ENCODE measurements around the gene SLC43A1.
A peak's percentile ranks its signal among the peaks of the same experiment; 100 is the strongest.
"Not testable (repeated sequence)": the region's sequence is repeated elsewhere in the genome, so short reads cannot be mapped to it uniquely, and the experiment has no call there.

SLC43A1 gene

DNA sequence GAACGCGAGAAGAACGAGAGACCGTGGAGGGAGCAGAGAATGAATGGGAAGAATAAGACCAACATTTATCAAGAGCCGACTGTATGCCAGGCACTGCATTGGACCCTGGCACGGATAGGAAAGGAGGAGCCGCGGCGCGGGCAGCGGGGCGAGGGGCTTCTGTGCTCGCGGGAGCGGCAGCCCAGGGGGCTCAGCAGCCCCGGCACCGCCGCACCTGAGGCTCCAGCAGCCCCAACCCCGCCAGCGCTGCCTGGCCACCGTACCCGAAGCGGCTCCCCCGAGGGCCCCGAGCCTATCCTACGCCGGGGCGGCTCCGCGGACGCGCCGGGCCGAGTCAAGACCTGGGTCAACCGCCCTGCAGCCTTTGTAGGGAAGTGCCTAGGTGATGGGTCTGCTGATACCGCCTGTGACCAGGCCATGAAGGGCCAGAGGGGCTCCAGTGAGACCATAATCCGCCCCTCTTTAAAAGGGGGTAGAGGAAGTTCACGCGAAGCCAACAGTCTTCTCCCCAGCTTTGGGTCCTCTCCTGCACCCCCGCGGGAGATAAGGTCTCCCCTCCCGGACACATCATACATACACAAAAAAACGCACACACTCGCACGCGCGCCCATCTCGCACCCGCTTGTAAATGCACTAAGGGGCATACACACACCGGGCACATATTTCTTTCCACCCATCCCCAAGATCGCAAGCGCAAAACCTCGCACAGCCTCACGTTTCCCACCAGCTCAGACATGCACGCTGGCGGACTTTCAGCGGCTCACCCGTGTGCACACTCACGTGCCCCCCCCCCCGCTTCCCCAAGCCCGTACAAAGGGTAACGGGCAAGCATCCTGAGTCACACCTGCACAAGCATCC is 56.1 kb downstream of the SLC43A1 start:
- DNase-seq = peak; percentile 19

DNA sequence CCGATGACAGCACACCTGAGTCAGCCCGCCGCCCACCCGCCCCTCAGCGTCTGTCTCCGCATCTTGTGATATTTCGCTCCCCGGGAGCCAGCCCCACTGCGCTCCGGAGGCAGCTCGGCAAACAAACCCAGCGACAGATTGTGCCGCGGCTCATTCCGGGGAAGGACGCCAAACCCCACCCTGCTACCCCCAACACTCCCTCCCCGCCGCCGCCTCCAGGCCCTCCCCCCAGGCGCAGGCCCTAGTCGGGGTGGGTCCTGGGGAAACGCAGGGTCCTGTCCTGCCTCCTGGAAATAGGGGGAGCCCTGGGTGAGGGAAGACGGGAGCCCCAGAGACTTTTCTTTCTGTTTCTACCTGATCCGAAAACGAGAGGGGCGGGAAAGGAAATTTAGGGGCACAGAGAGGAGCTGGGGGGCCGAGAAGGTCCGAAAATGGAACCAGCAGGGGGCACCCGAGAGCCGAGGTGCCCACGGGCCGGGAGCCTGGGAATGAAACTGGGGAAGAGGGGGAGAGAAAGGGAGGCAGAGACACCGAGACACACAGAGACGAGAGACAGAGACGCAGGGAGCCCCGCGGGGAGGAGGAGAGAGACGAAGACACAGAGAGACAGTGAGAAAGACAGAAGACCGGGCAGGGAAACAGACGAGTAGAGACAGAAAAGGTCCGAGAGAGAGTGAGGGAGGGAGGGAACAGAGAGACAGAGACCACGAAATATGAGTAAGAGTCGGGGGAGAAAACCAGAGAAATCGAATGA is 56.9 kb downstream of the SLC43A1 start:
- DNase-seq = peak; percentile 39

DNA sequence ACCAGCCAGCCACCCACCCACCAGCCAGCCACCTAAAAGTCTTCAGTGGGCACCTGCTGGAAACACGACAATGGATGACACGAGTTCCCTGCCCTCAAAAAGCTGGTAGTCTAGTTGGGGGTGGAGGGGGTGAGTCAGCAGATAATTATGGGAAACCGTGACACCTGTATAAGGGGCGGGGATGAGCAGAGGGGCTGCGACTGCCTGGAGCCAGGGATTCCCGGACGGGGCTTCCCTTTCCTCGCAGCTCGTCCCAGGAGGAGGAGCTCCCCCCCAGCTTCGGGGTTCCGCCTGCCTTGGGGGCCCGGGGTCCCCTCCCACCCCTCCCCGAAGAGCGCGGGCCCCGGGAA is 57.5 kb downstream of the SLC43A1 start:
- DNase-seq = peak; percentile 14

DNA sequence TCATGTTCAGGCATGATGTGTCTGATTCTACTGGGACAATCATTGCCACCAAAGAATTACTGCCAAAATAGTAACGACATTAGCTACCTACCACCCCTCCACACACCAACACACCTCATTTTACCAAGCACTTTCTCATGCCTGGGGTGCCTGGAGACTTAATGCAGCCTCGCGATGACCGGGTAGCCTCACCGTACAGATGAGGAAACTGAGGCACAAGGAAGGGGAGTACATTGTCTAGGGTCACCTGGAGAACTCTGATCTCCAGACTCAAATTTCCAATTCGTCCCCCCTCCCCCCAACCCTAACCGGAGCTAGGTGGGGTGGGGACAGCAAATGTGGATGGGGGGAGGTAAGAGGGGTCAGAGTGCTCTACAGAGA is 57.9 kb downstream of the SLC43A1 start:
- no peak for DNase-seq

DNA sequence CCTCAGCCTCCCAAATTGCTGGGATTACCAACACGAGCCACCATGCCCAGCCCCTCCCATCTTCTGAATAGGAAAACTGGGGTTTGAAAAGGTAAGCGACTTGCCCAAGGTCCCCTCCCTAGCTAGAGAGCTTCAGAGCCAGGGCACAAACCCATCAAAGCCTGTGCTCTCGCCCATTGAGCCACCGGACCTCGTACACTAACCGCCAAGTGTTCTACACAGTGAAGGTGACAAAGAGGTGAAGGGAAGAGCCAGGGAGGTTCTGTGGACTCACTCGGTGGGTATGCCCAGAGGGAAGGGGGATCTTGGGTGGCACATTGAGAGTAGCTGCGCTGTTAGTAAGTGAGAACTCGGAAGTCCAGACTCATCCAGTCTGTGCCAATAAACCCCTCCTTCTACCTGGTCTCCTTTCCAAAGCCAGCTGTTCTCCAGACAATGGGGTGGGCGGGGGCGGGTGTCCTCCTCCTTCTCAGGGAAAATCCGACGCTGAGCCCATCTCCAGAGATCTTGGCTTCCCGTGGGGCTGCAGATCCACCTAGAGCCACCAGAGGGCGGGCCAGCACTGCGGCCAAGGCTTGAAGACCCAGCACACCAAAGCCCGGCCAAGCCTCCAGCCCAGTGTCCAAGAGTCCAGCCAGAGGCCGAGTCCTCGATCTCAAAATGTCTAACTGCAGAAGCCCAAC is 58.4 kb downstream of the SLC43A1 start:
- peak; percentile 63 for DNase-seq

GRCh38 chr11:57453543-57454177 is 61.8 kb downstream of the SLC43A1 start:
- peak; percentile 10 for DNase-seq

DNA sequence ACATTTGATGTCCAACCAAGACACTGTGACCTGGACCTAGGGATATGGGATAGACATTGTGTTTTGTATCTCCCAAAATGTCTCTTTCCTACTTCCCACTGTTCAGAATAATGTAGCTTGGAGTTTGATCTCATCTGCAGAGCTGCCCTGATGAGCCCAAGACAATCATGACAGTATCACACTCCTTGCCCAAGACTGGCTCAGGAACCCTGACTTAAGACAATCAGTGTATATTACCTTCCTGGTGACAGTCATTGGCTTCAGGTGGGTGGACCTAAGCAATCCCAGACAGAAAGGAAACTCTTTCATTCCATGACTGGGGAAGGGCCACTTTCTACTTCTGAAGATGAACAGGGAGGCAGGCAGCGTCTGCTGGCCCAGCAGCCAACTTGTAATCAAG is 69.4 kb downstream of the SLC43A1 start:
- DNase-seq = no peak

DNA sequence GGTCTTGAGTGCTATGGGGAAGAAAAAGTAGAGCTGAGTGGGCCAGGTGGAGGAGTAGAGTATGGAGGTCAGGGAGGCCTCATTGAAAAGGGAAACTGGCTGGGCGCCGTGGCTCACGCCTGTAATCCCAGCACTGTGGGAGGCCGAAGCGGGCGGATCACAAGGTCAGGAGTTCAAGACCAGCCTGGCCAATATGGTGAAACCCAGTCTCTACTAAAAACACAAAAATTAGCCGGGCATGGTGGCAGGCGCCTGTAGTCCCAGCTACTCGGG is 70.4 kb downstream of the SLC43A1 start:
- not testable (repeated sequence) for DNase-seq

- no peak for DNase-seq
These were observed 71.0 kb downstream of the SLC43A1 start for GRCh38 chr11:57444362-57445121.

- no peak for DNase-seq
These were observed 74.6 kb downstream of the SLC43A1 start for GRCh38 chr11:57440744-57441414.

- no peak for DNase-seq
These were observed 75.7 kb downstream of the SLC43A1 start for GRCh38 chr11:57439786-57440185.

DNA sequence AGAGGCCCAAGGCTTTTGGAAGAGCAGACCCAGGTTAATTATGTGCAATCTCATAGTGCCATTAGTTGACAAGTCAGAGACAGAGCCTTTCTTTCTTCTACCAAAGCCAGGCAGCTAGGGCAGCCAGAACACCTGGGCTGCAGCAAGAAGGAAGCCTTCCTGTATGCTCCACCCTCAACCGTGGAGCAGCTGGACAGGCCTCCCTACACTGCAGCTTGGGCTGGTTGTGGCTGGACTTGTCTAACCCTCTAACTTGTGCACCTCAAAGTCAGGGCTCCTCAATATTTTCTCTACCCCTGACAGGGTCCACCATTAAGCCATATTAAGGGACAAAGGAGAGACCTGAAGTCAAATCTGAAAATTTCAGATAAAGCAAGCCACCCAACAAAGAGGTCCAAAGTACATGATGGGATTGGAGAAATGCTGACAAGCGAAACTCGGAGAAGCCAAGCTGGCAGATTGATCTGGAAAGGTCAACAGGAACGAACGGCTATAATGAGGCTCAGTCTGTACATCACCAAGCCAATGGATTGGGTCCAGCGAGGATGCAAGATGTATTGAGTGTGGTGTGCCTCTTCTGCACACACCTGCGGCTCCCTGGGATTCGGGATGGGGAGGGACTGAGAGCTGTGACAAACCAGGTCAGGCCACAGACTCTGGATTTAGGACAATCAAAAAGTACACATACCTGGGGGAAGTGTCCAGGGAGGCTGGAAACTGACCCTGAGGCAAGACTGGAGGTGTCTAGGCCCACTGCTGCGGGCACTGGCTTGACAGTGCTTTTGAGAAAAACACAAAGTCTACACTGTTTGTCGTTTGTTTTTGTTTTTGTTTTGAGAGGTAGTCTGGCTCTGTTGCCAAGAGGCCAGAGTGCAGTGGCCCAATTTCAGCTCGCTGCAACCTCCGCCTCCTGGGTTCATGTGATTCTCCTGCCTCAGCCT is 76.9 kb downstream of the SLC43A1 start:
- DNase-seq = no peak

DNA sequence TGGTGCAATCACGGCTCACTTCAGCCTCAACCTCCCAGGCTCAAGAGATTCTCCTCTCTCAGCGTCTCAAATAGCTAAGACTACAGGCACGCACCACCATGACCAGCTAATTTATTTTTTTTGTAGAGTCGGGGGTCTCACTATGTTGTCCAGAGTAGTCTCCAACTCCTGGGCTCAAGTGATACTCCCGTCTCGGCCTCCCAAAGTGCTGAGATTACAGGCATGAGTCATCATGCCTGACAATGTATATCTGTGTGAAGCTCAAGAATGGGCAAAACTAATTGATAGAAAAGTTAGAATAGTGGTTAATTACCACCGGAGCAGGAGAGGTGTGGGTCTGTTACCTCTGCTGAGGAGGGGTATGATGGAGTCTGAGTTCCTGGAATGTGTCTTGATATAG is 79.5 kb downstream of the SLC43A1 start:
- no peak for DNase-seq

DNA sequence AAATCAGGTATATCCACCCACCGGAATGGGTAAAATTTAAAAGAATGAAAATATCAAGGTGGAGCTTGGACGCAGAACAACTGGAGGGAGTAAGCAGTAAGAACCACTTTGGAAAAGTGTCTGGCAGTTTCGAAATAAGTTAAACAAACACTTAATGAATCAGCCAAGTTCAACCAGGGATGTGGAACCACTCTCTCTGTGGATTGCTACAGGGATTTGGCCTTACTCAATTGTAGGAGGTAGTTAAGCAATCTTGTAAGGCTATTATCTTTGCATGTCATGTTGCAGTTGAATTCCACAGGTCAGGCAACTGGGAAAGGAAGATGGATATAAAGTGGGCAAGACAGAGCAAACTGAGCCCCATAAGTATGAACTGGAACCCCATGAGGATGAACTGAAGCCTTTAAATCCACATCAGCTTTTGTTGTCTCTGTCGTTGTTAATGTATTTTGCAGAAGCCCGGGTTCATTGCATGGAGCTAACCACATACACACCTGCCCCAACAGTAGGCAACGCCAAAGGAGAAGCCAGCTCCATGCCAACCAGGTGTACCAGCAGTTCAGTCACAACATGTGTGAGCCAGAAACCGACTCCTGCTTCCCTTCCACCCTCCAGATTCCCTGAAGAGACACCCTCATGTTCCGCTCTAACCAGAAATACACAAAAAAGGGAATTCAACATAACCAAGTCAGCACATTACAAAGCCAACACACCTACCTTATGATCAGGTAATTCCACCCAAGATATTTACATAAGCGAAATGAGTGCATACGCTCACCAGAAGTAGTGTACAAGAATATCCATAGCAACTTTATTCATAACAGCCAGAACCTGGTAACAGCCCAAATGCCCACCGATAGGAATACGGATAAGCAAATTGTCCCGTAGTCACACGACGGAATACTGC is 80.6 kb downstream of the SLC43A1 start:
- no peak for DNase-seq

Measured in NCI-H1105 treated with DMSO at 0.1 percent for 48 hours (cell line).